Measurements from ENCODE around the gene RERE. TPM values are rescaled to one million over a fixed set of nuclear protein-coding genes. Genes with fewer than 3 reads are reported as not detected.

RERE gene
- total RNA-seq, 2 donors from 2014 or later = 144 to 174 TPM

DNA sequence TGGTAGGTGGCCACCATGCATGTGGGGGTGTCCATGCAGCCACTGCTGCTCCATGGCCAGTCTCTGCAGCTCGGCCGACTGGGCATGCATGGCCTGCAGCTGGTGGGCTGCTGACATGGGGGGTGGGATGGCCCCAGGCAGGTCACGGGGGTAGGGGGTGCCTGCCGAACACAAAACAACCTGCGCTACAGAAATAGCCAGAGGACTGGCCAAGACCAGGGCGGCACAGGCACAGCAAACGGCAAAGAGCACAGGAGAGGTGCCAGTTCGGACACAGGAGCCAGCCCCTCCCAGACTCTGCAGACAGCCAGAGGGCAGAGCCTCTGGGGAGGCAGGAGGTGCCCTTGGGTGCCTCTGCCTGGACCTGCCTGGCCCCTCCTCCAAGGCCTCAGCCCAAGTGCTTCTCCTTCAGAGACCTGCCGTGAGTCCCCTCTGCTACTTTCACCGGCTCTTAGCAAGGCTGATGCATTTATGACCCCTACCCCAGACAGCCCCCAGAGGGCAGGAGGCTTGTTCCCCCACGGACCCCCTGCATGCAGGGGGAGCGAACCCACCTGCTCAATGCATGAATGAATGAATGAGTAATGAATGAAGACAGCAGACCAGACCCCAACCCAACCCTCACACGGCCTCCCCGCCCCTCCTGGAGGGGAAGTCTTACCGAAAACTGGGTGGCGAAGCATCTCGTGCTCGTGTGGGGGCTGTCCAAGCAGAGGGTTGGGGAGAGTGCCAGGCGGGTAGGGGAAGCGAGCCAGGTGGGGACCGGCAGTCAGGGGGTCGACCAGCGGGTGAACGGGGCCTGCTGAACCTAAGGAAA, 461.8 kb downstream of the RERE start:
- no peak for ATAC-seq (ENCODE audit: insufficient number of reproducible peaks, low FRiP score, low read depth)
- H3K36me3 ChIP-seq = peaks cover 62% of the 10 kb centered on the region
- peak overlapping the region in 1 of 2 donors; percentile 43 for H3K27ac ChIP-seq
- H3K27me3 ChIP-seq (replicated peaks; ENCODE audit: insufficient read depth) = no peaks in the 10 kb centered on the region
- H3K4me3 ChIP-seq = no peak overlapping the region
- H3K4me1 ChIP-seq (ENCODE audit: control insufficient read depth in 1 of 2, low read depth in 2 of 2) = peaks cover 8 to 31% of the 10 kb centered on the region in 2 donors
- no peak for DNase-seq (ENCODE audit: low spot score)
- no peaks in the 10 kb centered on the region for H3K9me3 ChIP-seq
- TF ChIP-seq, protein P1, sequence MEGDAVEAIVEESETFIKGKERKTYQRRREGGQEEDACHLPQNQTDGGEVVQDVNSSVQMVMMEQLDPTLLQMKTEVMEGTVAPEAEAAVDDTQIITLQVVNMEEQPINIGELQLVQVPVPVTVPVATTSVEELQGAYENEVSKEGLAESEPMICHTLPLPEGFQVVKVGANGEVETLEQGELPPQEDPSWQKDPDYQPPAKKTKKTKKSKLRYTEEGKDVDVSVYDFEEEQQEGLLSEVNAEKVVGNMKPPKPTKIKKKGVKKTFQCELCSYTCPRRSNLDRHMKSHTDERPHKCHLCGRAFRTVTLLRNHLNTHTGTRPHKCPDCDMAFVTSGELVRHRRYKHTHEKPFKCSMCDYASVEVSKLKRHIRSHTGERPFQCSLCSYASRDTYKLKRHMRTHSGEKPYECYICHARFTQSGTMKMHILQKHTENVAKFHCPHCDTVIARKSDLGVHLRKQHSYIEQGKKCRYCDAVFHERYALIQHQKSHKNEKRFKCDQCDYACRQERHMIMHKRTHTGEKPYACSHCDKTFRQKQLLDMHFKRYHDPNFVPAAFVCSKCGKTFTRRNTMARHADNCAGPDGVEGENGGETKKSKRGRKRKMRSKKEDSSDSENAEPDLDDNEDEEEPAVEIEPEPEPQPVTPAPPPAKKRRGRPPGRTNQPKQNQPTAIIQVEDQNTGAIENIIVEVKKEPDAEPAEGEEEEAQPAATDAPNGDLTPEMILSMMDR (IDR thresholded peaks at IDR 0.05) = no peak

DNA sequence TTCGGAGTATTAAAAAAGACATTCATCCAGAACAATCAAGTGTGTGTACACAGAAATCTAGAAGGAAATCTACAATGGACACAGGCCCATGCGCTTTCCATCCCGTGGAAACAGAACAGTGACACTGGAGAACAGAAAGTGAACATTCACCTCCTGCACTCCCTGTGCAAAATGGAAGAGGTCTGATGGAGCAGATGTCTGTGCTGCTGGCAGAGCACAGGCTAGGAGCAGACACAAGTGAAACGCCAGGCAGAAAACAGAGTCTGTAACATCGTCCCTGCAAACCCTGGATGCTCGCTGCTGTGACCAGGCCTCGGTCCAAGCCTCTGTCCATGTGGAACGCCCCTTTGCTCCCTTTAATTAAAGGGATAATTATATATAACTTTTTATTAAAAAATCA, 463.4 kb downstream of the RERE start:
- TF ChIP-seq, protein P1 (IDR thresholded peaks at IDR 0.05) = no peak
- no peak overlapping the region for H3K4me3 ChIP-seq
- H3K36me3 ChIP-seq = peaks cover 50% of the 10 kb centered on the region
- ATAC-seq (ENCODE audit: insufficient number of reproducible peaks, low FRiP score, low read depth) (no peak), DNase-seq (ENCODE audit: low spot score) (no peak)
- peaks cover 8 to 41% of the 10 kb centered on the region in 2 donors for H3K4me1 ChIP-seq (ENCODE audit: control insufficient read depth in 1 of 2, low read depth in 2 of 2)
- no peaks in the 10 kb centered on the region for H3K9me3 ChIP-seq
- H3K27ac ChIP-seq = peak overlapping the region in 1 of 2 donors; percentile 39
- H3K27me3 ChIP-seq (replicated peaks; ENCODE audit: insufficient read depth) = no peaks in the 10 kb centered on the region

DNA sequence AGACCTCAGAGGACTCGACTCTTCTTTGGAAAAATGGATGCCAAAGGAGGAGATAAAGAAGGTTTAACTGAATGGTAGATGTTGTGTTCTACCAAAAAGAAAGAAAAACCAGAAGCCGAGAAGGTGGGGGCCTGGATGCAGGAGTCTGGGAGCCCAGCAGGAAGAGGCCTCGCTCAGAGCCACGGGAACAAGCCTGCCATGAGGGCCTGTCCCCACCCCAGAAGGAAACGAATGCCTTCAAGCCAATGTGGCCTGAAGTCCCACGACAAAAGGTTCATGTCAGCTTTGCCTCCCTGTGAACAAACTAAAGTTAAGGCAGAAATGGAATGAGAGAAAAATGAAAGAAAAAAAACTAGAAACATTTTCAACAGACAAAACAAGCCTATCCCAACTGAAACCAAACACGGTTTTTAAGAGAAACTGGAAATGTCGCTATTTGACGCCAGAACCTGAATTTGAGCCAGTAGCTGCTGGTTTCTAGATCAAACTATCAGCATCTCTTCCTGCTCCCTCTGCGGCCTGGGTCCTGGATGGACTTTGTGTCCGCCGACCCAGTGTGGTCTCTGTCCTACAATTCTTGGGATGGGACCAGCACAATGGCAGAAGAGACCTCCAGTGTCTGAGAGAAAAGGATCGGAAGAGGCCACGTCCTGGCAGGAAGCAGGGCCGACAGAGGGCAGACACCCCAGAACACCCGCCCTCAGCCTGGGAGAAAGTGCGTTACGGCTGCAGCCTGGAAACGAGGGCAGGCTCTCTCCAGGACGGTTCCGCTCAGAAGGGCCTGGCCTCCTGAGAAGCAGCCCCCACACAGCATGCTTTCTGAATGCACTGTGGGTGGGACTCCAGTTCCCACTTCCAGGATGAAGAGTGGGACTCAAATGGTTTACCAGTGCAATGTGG, 464.3 kb downstream of the RERE start:
- no peaks in the 10 kb centered on the region for H3K27me3 ChIP-seq (replicated peaks; ENCODE audit: insufficient read depth)
- DNase-seq (ENCODE audit: low spot score) = no peak
- no peak for ATAC-seq (ENCODE audit: insufficient number of reproducible peaks, low FRiP score, low read depth)
- H3K4me3 ChIP-seq = no peak overlapping the region
- peak overlapping the region; percentile 39 to 65 for H3K27ac ChIP-seq
- TF ChIP-seq, protein P1 (IDR thresholded peaks at IDR 0.05) = no peak
- peaks cover 8 to 49% of the 10 kb centered on the region in 2 donors for H3K4me1 ChIP-seq (ENCODE audit: control insufficient read depth in 1 of 2, low read depth in 2 of 2)
- H3K36me3 ChIP-seq = peaks cover 41% of the 10 kb centered on the region
- H3K9me3 ChIP-seq = no peaks in the 10 kb centered on the region

DNA sequence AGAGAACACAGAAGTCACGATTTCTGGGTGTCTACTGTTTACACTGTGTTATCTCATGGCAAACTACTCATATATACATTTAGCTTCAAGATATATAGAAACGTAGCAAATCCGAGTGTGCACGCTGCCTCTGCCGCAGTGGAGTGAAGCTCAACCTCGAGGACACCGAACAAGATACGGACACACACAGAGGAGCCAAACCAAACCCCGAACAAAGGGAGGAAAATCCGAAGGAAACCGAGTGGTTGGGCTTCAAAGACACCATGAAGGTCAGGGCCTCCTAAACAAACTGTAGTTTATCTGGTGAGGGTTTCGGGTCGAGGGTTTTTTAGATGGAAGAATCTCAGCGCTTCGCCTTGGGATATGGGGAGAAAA, 465.0 kb downstream of the RERE start:
- H3K27me3 ChIP-seq (replicated peaks; ENCODE audit: insufficient read depth) = no peaks in the 10 kb centered on the region
- DNase-seq (ENCODE audit: low spot score) (no peak), ATAC-seq (ENCODE audit: insufficient number of reproducible peaks, low FRiP score, low read depth) (no peak)
- H3K4me3 ChIP-seq = no peak overlapping the region
- peak overlapping the region; percentile 39 to 65 for H3K27ac ChIP-seq
- peaks cover 4 to 48% of the 10 kb centered on the region in 2 donors for H3K4me1 ChIP-seq (ENCODE audit: control insufficient read depth in 1 of 2, low read depth in 2 of 2)
- TF ChIP-seq, protein P1 (IDR thresholded peaks at IDR 0.05) = no peak
- no peaks in the 10 kb centered on the region for H3K9me3 ChIP-seq
- peaks cover 34% of the 10 kb centered on the region for H3K36me3 ChIP-seq
